Ishikawa (cell line): Measurements from ENCODE around the gene UNC50.

Experiments used
- CEBPB ChIP-seq: IDR thresholded peaks from 2 replicates; pipeline ENCODE4 v1.6.1; 2012
- CREB1 ChIP-seq: IDR thresholded peaks from 2 replicates; pipeline ENCODE4 v1.6.1; 2012; ENCODE audit warnings: low read depth
- EGR1 ChIP-seq: IDR thresholded peaks from 2 replicates; pipeline ENCODE4 v1.6.1; 2012
- EP300 ChIP-seq: IDR thresholded peaks from 2 replicates; pipeline ENCODE4 v1.6.1; 2012; ENCODE audit warnings: borderline replicate concordance
- FOXM1 ChIP-seq: IDR thresholded peaks from 2 replicates; pipeline ENCODE4 v1.6.1; 2012; ENCODE audit warnings: low read depth, borderline replicate concordance
- NFIC ChIP-seq: IDR thresholded peaks from 2 replicates; pipeline ENCODE4 v1.6.1; 2012
- RAD21 ChIP-seq: IDR thresholded peaks from 2 replicates; pipeline ENCODE4 v1.6.1; 2012; ENCODE audit warnings: low read depth
- TAF1 ChIP-seq: IDR thresholded peaks from 2 replicates; pipeline ENCODE4 v1.6.1; 2012; ENCODE audit warnings: low read depth, mild to moderate bottlenecking
- TCF12 ChIP-seq: IDR thresholded peaks from 2 replicates; pipeline ENCODE4 v1.6.1; 2012; ENCODE audit warnings: low read depth
- TEAD4 ChIP-seq: IDR thresholded peaks from 2 replicates; pipeline ENCODE4 v1.6.1; 2012
- YY1 ChIP-seq: IDR thresholded peaks from 2 replicates; pipeline ENCODE4 v1.6.1; 2012; ENCODE audit warnings: low read depth
- TF ChIP-seq, protein P1 (sequence below): IDR thresholded peaks from 2 replicates; pipeline ENCODE4 v1.6.1; 2012
- TF ChIP-seq, protein P2 (sequence below): IDR thresholded peaks from 2 replicates; pipeline ENCODE4 v1.6.1; 2012; ENCODE audit warnings: low read depth, mild to moderate bottlenecking
- TF ChIP-seq, protein P3 (sequence below): IDR thresholded peaks from 2 replicates; pipeline ENCODE4 v1.6.1; 2012

The UNC50 gene, protein sequence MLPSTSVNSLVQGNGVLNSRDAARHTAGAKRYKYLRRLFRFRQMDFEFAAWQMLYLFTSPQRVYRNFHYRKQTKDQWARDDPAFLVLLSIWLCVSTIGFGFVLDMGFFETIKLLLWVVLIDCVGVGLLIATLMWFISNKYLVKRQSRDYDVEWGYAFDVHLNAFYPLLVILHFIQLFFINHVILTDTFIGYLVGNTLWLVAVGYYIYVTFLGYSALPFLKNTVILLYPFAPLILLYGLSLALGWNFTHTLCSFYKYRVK

DNA sequence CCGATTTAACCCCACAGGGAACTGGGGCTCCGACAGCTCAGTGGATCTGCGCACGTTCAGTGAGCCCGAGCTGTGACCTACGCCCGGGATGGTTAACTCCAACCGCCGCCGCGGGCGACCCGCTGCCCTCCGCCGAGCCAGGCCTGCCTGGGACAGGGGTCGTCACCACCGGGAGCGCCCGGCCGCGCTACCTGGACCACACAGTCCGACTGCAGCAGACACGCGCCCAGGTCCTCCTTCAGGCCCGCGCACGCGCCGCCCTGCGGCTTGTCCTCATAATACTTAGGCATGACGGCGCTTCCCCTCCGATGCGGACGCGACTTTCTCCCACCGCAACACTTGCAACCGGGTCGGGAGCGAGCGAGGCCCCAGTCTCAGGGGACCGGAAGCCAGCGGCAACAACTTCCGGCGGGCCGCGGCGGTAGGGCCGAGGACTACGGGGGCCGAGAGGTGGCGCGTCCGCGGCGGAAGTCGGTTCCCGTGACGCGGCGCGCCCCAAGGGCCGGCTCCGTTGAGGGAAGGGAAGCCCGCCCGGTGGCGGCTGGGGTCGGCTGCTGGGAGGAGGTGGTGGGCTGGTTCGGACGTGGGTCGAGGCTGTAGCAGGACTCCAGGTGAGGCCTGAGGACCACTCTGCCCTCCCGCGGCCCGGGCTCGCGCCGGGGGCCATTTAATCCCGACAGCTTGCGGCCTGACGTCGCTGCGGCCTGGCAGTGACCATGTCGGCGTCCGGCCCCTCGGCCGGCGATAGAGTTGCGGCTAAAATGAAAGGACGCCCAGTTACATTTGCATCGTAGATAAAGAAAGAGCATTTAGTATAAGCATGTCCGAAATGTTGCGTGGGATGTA lies at the start of gene UNC50, which contains the start of gene COA5:
UNC50 (plus strand) TSS at position 474 of the 846 bp plus-strand sequence. CDS start 1,171 bp downstream, outside the sequence.
COA5 (minus strand) TSS at position 397 of the 846 bp plus-strand sequence; CDS start at position 290, 107 bp downstream.
- TF ChIP-seq TCF12 (peak; percentile 72; the same call in 1 of the 2 replicates), CREB1 (peak; percentile 56; the same call in 1 of the 2 replicates), YY1 (peak; percentile 70), EP300 (no peak), TAF1 (peak; percentile 96)
- TF ChIP-seq, protein P1, sequence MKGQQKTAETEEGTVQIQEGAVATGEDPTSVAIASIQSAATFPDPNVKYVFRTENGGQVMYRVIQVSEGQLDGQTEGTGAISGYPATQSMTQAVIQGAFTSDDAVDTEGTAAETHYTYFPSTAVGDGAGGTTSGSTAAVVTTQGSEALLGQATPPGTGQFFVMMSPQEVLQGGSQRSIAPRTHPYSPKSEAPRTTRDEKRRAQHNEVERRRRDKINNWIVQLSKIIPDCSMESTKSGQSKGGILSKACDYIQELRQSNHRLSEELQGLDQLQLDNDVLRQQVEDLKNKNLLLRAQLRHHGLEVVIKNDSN, result 0 out of 2 replicates have a peak, but pooled peaks have one; percentile 40
- TF ChIP-seq, protein P2, sequence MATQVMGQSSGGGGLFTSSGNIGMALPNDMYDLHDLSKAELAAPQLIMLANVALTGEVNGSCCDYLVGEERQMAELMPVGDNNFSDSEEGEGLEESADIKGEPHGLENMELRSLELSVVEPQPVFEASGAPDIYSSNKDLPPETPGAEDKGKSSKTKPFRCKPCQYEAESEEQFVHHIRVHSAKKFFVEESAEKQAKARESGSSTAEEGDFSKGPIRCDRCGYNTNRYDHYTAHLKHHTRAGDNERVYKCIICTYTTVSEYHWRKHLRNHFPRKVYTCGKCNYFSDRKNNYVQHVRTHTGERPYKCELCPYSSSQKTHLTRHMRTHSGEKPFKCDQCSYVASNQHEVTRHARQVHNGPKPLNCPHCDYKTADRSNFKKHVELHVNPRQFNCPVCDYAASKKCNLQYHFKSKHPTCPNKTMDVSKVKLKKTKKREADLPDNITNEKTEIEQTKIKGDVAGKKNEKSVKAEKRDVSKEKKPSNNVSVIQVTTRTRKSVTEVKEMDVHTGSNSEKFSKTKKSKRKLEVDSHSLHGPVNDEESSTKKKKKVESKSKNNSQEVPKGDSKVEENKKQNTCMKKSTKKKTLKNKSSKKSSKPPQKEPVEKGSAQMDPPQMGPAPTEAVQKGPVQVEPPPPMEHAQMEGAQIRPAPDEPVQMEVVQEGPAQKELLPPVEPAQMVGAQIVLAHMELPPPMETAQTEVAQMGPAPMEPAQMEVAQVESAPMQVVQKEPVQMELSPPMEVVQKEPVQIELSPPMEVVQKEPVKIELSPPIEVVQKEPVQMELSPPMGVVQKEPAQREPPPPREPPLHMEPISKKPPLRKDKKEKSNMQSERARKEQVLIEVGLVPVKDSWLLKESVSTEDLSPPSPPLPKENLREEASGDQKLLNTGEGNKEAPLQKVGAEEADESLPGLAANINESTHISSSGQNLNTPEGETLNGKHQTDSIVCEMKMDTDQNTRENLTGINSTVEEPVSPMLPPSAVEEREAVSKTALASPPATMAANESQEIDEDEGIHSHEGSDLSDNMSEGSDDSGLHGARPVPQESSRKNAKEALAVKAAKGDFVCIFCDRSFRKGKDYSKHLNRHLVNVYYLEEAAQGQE, result no peak
- TF ChIP-seq, protein P3, sequence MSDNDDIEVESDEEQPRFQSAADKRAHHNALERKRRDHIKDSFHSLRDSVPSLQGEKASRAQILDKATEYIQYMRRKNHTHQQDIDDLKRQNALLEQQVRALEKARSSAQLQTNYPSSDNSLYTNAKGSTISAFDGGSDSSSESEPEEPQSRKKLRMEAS, result peak; percentile 77

DNA sequence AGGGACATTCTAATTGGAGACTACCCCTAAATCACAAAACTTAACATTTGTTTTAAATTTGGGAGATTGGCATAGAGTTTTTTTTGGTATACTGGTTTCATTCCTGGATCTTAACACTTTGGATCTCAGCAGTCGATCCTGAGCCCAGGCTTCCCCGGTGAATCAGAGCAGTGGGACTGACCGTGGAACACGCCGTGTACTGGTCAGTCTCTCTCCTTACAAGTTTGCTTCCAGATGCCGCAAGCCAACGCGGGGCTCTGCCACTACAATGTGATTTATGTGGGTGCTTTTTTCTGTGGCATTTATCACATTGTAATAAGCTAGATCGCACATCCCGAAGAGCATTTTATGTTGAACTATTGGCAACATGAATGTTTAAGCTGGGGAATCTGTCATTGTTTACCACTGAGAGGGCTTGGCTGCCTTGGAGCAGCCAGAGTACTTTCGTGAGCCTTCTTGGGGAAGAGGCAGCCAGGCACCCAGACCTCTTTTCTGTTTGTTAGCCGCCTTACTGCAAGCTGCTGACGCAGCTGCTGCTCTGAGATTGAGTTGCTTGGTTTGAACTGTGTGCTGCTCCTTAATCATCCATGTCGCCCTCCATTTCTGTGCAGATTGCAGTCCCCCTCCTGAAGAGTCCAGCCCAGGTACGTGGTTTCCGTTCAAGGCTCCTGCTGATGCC lies 49.4 kb upstream of the UNC50 start:
- TF ChIP-seq CREB1, result no peak
- TF ChIP-seq TAF1, result no peak
- no peak for TF ChIP-seq YY1
- TF ChIP-seq FOXM1, result no peak
- no peak for TF ChIP-seq EP300
- TF ChIP-seq, protein P2, result no peak

DNA sequence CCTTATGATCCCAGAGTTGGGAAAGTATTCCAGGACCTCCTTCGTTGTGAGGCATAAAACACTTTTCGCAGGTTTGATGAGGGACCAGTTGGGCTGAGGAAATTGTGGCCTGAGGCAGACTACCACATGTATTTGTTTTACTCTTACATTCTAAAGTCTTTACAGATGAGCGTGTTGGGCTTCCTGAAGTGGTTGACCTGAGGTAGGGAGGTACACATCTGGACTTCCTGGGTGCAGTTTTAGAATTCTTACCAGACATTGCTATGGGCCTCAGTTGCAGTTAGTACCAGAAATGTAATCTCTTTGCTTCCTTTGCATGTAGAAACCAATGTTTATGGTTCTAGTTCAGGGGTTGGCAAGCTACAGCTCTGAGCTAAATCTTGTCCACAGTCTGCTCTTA lies 48.8 kb upstream of the UNC50 start:
- no peak for TF ChIP-seq EP300

DNA sequence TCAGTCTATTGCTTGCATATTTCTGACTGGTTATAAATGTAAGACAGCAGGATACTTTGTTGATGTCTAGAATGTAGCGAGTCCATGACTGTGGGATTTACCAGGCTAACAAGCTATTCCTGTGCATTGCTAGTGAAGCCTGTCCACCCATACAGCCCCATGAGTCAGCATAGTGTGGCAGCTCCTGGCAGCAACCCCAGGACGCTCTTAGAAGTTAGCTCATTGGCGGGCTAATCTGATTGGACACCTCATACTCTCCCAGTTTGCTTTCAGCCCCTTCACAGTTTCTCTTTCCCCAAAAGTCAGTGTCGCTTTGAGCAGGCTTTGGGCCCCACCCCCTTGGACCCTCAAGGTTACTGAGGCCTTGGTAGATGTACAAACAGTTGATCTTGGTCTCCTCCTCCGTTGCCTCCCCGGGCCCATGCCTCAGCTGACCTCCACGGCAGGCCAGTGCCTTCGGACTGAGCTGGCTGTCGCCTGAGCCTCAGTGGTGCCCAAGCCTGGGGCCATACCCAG lies 48.1 kb upstream of the UNC50 start:
- TF ChIP-seq, protein P2, result no peak
- no peak for TF ChIP-seq TEAD4

DNA sequence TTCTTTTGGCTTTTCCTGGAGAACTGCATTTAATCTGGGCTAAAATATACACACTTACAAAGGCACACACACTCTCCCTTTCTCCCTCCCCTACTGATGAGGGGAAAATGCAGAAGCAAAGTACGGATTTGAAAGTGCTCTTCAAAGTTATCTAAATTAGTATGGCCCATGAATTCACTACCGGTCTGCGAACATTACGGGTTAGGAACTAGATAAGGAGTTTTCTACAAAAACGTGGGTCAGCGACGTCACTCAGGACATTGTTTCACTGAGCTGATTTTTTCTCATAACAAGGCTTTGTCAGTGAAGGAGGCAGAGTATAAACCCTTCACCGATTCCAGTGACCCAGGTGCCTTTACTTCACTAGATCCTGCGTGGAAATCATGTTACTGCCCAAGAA lies 47.4 kb upstream of the UNC50 start:
- TF ChIP-seq, protein P2, result no peak
- TF ChIP-seq CEBPB (no peak), TAF1 (no peak), NFIC (no peak), EGR1 (no peak), RAD21 (no peak), TEAD4 (no peak), CREB1 (no peak), YY1 (no peak), EP300 (no peak)
- TF ChIP-seq, protein P1, result no peak
- TF ChIP-seq, protein P3, result no peak
